M059J (cell line): ENCODE results near the gene NECAB2. TPM values are rescaled to one million over a fixed set of nuclear protein-coding genes. Genes with fewer than 3 reads are reported as not detected.

Experiments
- DNase-seq: peaks from one replicate; pipeline ENCODE4 v3.0.0-alpha.2; 2012; ENCODE audit warnings: low read depth
- total RNA-seq: library from RNA; depleted of rRNA; stranded (reverse); fragments of >200 nt; shearing (Covaris generic); gene quantifications from 2 replicates; pipeline ENCODE4 v1.2.3, GENCODE V29; 2014; rRNA removed

NECAB2 gene
- total RNA-seq, 1 experiment from 2014 or later, result not detected

- no peak for DNase-seq
Measured at GRCh38 chr16:84045001-84045817, 77.2 kb downstream of the NECAB2 start.

- DNase-seq, result no peak
Measured at GRCh38 chr16:84045818-84046470, 77.9 kb downstream of the NECAB2 start.

- DNase-seq, result no peak
Measured at GRCh38 chr16:84047206-84047605, 79.2 kb downstream of the NECAB2 start.

- no peak for DNase-seq
Measured at GRCh38 chr16:84047626-84048025, 79.6 kb downstream of the NECAB2 start.

GRCh38 chr16:84048270-84048669, 80.2 kb downstream of the NECAB2 start:
- no peak for DNase-seq

GRCh38 chr16:84048871-84049270, 80.8 kb downstream of the NECAB2 start:
- DNase-seq, result no peak

GRCh38 chr16:84049403-84050060, 81.5 kb downstream of the NECAB2 start:
- no peak for DNase-seq

- DNase-seq, result no peak
Measured at GRCh38 chr16:84050316-84050715, 82.3 kb downstream of the NECAB2 start.

GRCh38 chr16:84052071-84052622, 84.1 kb downstream of the NECAB2 start:
- no peak for DNase-seq

Other genes with a start within 250 kb of the NECAB2 start
- gene HSBP1, start 160.3 kb upstream of the NECAB2 start, total RNA-seq, result 85.5 and 151 TPM in 2 replicates
- 1.2 and 2.0 TPM in 2 replicates for gene MLYCD, start 69.1 kb upstream of the NECAB2 start, total RNA-seq
- 3.6 and 4.0 TPM in 2 replicates for gene OSGIN1, start 15.0 kb upstream of the NECAB2 start, total RNA-seq
- 0.42 TPM in 1 of 2 replicates, not detected in the other for gene SLC38A8, start 74.6 kb downstream of the NECAB2 start, total RNA-seq
- gene MBTPS1, start 148.7 kb downstream of the NECAB2 start, total RNA-seq, result 62.1 and 93.7 TPM in 2 replicates
- gene HSDL1, start 176.9 kb downstream of the NECAB2 start, total RNA-seq, result 26.5 and 40.9 TPM in 2 replicates
- gene DNAAF1, start 177.1 kb downstream of the NECAB2 start, total RNA-seq, result not detected in 2 replicates
- 15.1 and 23.4 TPM in 2 replicates for gene TAF1C, start 218.8 kb downstream of the NECAB2 start, total RNA-seq
- gene ADAD2, start 222.9 kb downstream of the NECAB2 start, total RNA-seq, result not detected in 2 replicates